GM18951 (cell line): ENCODE results near the gene NBDY.
"Not testable (repeated sequence)": the region's sequence is repeated elsewhere in the genome, so short reads cannot be mapped to it uniquely, and the experiment has no call there.

ENCODE experiments used
- POLR2A ChIP-seq: IDR thresholded peaks from 4 replicates; pipeline ENCODE4 v1.6.1; 2011; ENCODE audit warnings: mild to moderate bottlenecking; ENCODE audit not compliant: insufficient read length, insufficient read depth; ENCODE audit errors: extremely low read depth
- in situ Hi-C: fragments of 300-500 bp; cut with MboI; formaldehyde crosslinking; loops from one replicate; pipeline ENCODE4 v1.12.0; 2022; ENCODE audit warnings: low sequenced_read_pairs, mixed read lengths, inconsistent platforms; ENCODE audit not compliant: unreplicated experiment

Gene NBDY

DNA sequence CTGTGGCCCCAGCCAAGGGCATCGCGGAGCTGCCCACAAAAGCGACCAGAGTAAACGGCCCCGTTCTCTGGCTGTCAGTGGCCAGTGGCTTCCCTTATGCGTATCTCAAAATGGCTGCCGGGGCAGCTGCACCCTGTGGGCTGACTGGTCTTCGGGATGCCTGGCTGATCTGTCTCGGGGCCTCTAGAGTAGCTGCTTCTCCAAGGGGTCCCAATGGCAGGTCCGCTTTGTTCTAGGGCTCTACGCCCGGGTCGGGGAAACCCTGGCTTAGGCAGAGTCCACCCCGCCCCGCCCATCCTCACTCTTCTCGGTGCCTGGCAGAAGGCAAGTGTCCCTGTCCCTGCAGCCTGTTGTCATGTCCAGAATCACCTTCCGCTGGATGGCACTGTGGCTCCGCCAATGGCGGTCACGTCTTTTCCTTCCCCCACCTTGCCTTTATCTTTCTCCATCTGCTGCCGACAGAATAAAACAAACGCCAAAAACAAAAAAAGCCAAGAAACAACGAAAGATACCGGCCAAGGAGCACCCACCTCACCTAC lies 44.5 kb downstream of the NBDY start:
- in situ Hi-C loops: not testable (repeated sequence)

DNA sequence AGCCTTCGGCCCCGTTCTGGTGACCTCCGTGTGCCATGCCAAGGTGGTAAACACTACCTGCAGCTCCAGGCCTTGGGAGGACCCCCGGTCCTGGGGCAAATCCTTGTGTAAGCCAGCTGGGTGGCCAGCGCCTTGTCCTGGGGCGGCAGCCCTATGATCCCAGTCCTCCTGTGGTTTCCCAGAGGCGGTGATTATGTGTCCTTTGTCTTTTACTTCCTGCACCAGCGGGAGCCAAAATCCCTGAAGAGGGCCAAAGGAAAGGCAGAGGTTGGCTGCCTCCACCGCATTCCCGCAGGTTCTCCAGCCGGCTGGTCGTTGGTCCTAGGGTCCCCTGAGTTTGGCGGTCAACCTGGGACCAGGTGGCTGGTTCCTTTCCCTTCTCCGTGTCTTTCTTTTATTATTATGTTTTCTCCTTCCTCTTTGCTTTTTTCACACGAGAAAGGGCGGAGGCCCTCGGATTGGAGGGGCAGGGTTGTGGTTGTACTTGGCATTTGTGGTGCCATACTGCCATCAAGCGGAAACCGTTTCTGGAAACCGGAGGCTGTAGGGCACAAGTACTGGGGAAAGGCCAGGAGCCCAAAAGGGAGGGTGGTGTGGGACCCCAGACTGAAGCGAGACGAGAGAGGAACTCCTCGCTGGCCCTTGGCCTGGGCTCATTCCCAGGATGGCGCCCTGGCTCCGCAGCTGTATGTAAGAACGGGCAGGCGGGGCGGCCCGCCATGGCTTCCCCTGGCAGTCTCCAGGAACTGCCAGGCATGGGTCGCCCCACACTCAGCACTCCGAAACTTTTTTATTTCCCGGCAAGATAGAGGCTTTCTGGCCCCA lies 49.3 kb downstream of the NBDY start:
- in situ Hi-C loops: not testable (repeated sequence)

DNA sequence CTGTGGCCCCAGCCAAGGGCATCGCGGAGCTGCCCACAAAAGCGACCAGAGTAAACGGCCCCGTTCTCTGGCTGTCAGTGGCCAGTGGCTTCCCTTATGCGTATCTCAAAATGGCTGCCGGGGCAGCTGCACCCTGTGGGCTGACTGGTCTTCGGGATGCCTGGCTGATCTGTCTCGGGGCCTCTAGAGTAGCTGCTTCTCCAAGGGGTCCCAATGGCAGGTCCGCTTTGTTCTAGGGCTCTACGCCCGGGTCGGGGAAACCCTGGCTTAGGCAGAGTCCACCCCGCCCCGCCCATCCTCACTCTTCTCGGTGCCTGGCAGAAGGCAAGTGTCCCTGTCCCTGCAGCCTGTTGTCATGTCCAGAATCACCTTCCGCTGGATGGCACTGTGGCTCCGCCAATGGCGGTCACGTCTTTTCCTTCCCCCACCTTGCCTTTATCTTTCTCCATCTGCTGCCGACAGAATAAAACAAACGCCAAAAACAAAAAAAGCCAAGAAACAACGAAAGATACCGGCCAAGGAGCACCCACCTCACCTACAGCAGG lies 50.0 kb downstream of the NBDY start:
- in situ Hi-C loops: not testable (repeated sequence)

DNA sequence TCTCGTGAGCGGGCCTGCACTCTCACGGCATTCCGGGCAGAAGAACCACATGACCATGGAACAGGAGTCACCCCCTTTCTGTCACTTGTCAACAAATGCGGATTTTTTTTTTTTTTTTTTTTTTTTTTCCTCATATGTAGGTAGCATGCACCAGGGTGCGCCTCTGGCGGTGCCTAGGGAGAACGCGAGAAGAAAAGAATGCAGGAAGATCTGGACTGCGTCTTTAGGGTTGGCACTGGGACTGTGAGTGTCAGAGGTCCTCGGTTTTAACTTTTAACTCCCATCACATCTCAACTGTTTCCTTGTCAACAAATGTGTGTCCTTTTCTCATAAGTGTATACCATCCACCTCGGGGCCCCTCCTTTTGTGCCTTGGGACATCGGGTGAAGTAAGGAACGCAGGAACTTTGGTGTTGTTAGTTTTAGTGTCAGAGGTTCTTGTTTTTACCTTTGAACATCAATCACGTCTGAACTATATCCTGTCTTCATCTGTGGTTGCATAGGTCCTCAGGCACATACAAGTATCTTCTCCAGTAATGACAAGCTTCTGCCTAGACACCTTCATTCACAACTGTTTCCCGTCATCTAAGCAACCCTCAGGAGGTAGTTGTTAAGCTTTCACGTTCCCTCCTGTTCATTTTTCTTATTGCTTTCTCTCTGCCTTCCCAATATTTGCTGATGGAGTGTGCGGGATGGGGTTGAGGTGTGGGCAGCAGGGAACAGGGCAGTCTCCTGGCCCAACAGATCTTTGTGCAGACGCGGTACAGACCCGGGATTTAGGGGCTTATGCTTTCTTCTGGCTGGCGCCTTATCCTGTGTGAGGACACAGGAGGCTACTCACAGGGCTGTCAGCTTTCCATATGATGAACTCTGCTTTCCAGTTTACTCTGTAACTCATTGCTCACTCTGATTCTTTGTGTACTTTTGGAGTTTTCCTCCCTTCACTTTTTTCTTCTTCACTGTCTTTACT lies 51.9 kb downstream of the NBDY start:
- in situ Hi-C loops: not testable (repeated sequence)

DNA sequence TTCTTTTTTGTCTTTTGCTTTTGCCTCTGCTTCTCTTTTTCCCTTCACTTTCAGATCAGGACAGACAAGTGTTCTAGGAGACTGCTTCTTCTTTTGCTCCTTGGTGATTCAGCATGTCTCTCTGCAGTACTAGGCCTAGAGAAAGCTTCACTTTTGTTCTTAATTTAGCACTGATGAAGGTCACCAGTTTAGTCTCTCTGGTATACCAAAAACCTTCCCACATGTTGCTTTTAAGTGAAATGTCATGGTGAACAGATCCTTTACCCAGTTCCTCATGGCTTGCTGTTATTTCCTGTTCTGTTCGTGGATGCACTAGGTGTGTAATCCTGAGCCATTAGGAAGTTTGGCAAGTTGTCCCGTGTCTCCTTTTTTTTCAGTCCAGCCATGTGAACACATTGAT lies 53.3 kb downstream of the NBDY start:
- in situ Hi-C loops: no loop called here
- TF ChIP-seq POLR2A: no peak

DNA sequence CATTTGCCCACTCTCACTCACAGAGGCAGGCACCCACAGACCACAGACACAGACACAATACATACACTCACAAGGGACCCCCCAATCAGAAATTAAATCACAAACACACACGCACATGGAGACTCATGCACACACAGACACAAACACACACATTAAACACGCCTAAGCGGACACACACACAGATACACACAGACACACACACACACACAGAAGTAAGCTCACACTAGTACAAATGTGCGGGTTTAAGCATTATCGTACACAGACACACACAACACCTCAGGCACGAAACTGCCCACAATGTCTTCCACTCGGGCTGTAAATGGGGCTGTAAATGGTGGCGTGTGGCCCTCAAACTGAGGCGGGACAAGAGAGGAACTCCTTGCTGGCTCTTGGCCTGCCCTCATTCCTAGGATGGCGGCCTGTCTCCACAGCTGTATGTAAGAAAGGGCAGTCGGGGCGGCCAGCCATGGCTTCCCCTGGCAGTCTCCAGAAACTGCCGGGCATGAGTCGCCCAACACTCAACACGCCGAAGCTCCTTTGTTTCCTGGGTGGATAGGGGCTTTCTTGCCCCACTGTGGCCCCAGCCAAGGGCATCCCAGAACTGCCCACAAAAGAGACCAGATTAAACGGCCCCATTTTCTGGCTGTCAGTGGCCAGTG lies 53.9 kb downstream of the NBDY start:
- no peak for TF ChIP-seq POLR2A
- in situ Hi-C loops: no loop called here

DNA sequence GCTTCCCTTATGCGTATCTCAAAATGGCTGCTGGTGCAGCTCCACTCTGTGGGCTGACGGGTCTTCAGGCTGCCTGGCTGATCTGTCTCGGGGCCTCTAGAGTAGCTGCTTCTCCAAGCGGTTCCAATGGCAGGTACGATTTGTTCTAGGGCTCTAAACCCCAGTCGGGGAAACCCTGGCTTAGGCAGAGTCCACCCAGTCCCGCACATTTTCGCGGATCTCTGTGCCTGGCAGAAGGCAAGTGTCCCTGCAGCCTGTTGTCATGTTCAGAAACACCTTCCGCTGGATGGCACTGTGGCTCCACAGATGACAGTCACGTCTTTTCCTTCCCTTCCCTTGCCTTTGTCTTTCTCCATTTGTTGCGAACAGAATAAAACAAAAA lies 54.4 kb downstream of the NBDY start:
- in situ Hi-C loops: no loop called here
- TF ChIP-seq POLR2A: no peak

DNA sequence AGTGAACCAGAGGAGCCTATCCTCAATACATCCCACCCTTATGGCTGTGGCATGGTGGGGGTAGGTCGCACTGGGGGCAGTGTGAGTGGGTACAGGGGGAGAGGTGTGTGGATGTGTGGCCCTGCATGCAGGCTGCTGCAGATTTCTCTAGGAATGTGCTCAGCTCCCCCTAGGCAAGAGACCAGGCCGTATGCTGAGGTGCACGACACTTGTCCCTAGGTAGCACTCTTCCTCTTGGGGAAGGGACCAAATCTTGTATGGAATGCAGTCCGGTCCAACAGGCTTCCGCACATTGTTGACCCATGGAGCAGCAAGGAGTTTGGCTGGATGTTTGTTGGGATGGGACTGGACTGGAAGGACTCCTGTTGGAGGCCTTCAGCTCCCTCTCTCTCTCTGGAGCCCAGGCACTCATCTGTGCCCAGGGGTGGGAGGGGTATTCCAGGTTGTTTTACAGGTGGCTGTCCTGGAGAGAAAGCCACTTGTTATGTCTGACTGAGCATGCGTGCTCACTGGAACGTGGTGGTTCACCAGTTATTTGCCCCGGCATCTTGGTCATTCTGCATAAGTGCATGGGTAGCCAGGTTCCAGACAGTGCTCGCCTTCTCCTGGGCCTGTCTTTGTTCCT lies 55.1 kb downstream of the NBDY start:
- no peak for TF ChIP-seq POLR2A
- in situ Hi-C loops: no loop called here

DNA sequence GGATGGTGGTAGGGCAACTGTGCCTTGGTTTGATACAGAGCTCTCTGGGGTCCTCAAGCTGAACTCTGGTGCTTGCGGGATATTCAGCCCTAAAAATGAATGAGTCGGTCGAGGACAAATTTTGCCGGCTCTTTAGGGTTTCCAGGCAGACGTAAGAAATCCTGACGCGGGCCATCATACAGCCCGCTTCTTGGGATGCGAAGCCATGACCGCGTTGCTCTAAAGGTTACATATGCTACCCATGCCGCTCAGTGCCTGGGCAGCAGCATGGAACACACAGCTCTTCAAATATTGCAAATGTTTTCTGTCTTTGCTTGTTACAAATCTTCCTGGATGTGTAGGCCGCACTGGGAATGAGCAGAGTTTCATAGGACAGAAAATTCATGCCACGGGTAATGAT lies 55.6 kb downstream of the NBDY start:
- in situ Hi-C loops: no loop called here
- no peak for TF ChIP-seq POLR2A

DNA sequence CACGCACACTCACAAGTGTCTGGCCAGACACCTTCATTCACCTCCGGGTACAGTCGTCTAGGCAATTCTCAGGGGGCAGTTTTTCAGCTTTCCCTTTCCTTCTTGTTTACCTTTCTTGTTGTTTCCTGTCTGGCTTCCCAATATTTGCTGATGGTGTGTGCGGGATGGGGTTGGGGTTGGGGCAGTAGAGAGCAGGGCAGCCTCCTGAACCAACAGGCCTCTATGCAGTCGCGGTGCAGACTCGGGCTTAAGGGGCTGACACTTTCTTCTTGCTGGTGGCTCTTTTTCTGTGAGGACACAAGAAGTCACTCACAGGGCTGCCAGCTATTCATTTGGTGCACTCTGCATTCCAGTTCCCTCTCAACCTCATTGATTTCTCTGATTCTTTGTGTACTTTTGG lies 56.4 kb downstream of the NBDY start:
- no peak for TF ChIP-seq POLR2A
- in situ Hi-C loops: no loop called here

DNA sequence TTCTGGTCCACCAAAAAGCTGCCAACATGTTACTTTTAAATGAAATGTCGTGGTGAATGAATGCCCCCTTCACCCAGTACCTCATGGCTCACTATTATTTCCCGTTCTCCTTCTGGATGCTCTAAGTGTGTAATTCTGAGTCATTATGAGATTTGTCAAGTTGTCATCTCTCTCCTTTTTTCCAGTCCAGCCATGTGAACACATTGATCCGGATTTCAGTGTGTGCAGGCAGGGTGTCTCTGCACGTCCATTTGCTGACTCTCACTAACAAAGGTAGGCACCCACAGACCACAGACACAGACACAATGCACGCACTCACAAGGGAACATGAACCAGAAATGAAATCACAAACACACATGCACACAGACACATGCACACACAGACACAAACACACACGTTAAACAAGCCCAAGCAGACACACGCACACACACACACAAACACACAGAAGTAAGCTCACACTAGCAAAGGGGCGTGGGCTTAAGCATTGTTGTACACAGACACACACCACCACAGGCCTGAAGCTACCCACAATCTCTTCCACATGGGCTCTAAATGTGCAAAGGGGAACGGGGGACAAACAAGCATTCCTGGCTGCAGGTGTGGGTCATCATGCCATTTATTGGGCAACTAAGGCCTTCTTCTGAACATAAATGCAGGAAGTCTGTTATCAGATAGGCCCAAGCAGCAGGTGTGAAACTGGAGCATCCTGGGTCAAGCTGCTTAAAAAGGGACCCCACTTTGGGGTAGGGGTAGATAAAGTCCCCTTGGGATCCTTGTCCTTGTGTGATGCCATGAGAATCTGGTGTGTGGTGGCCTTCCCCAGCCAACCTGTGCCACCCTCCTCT lies 58.1 kb downstream of the NBDY start:
- in situ Hi-C loops: no loop called here
- no peak for TF ChIP-seq POLR2A

DNA sequence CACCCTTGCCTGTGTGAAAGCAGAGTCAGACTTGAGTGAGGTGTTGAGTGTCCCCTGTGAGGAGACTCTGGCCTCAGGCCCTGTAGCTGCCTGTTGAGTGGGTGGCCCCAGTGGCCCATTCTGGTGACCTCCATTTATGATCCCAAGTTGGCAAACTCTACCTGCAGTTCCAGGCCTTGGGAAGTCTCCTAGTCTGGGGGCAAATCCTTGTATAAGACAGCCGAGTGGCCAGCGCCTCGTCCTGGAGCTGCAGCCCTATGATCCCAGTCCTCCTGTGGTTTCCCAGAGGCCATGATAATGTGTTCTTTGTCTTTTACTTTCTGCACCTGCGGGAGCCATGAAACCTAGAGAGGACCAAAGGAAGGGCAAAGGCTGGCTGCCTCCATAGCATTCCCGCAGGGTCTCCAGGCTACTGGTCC lies 58.7 kb downstream of the NBDY start:
- no peak for TF ChIP-seq POLR2A
- in situ Hi-C loops: no loop called here

DNA sequence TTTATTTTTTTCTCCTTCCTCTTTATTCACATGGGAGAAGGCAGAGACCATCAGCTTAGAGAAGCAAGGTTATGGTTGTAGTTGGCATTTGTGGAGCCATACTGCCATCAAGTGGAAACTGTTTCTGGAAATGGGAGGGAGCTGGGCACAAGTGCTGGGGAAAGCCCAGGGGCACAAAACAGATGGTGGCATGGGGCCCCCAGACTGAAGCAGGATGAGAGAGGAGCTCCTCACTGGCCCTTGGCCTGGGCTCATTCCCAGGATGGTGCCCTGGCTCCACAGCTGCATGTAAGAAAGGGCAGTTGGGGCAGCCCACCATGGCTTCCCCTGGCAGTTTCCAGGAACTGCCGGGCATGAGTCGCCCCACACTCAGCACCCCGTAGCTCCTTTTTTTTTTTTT lies 59.2 kb downstream of the NBDY start:
- in situ Hi-C loops: no loop called here
- no peak for TF ChIP-seq POLR2A
